ENCODE data around the gene FHOD3. TPM values are rescaled to one million over a fixed set of nuclear protein-coding genes. Genes with fewer than 3 reads are reported as not detected.
A peak's percentile ranks its signal among the peaks of the same experiment; 100 is the strongest.

Gene FHOD3
- polyA plus RNA-seq, 1 donor from 2014 or later, result not detected

- Mint-ChIP-seq H3K9me3 (peaks cover 0 to 2% (median 0%) of the 10 kb centered on the region in 3 donors), H3K36me3 (peaks cover 3% of the 10 kb centered on the region), H3K4me1 (peaks cover 8% of the 10 kb centered on the region in 3 donors), H3K27me3 (no peaks in the 10 kb centered on the region), H3K27ac (no peak overlapping the region), H3K4me3 (no peak overlapping the region)
Measured at GRCh38 chr18:36766836-36767235, 469.3 kb downstream of the FHOD3 start.

- Mint-ChIP-seq H3K4me1 (peaks cover 8 to 9% (median 9%) of the 10 kb centered on the region in 3 donors), H3K27ac (no peak overlapping the region), H3K36me3 (peaks cover 3% of the 10 kb centered on the region), H3K4me3 (no peak overlapping the region), H3K27me3 (no peaks in the 10 kb centered on the region), H3K9me3 (no peaks in the 10 kb centered on the region)
Measured at GRCh38 chr18:36769172-36769571, 471.7 kb downstream of the FHOD3 start.

- no peak overlapping the region for H3K4me3 Mint-ChIP-seq
- no peaks in the 10 kb centered on the region for H3K27me3 Mint-ChIP-seq
- H3K9me3 Mint-ChIP-seq, result no peaks in the 10 kb centered on the region
- H3K36me3 Mint-ChIP-seq, result peaks cover 3% of the 10 kb centered on the region
- no peak overlapping the region for H3K27ac Mint-ChIP-seq
- peaks cover 8 to 9% (median 9%) of the 10 kb centered on the region in 3 donors for H3K4me1 Mint-ChIP-seq
Measured at GRCh38 chr18:36769611-36770314, 472.2 kb downstream of the FHOD3 start.

- Mint-ChIP-seq H3K27me3 (no peaks in the 10 kb centered on the region), H3K4me1 (peaks cover 8 to 9% (median 9%) of the 10 kb centered on the region in 3 donors), H3K36me3 (peaks cover 3% of the 10 kb centered on the region), H3K4me3 (peak overlapping the region in 1 of 4 donors; percentile 4), H3K27ac (peak overlapping the region in 1 of 3 donors; percentile 5), H3K9me3 (no peaks in the 10 kb centered on the region)
Measured at GRCh38 chr18:36770315-36770946, 472.9 kb downstream of the FHOD3 start.

GRCh38 chr18:36771245-36771644 is 473.7 kb downstream of the FHOD3 start:
- Mint-ChIP-seq H3K36me3 (peaks cover 4% of the 10 kb centered on the region), H3K27me3 (no peaks in the 10 kb centered on the region), H3K27ac (no peak overlapping the region), H3K9me3 (no peaks in the 10 kb centered on the region), H3K4me3 (peak overlapping the region in 1 of 4 donors; percentile 33), H3K4me1 (peaks cover 8 to 9% (median 9%) of the 10 kb centered on the region in 3 donors)

GRCh38 chr18:36772241-36772723 is 474.8 kb downstream of the FHOD3 start:
- H3K27me3 Mint-ChIP-seq, result no peaks in the 10 kb centered on the region
- no peaks in the 10 kb centered on the region for H3K9me3 Mint-ChIP-seq
- H3K4me3 Mint-ChIP-seq, result no peak overlapping the region
- peaks cover 8 to 9% (median 9%) of the 10 kb centered on the region in 3 donors for H3K4me1 Mint-ChIP-seq
- H3K27ac Mint-ChIP-seq, result no peak overlapping the region
- peaks cover 4% of the 10 kb centered on the region for H3K36me3 Mint-ChIP-seq

GRCh38 chr18:36775396-36775795 is 477.9 kb downstream of the FHOD3 start:
- Mint-ChIP-seq H3K36me3 (peaks cover 12% of the 10 kb centered on the region), H3K4me1 (peaks cover 8 to 9% (median 9%) of the 10 kb centered on the region in 3 donors), H3K4me3 (no peak overlapping the region), H3K9me3 (no peaks in the 10 kb centered on the region), H3K27ac (no peak overlapping the region), H3K27me3 (no peaks in the 10 kb centered on the region)

GRCh38 chr18:36776650-36777049 is 479.1 kb downstream of the FHOD3 start:
- Mint-ChIP-seq H3K27ac (no peak overlapping the region), H3K27me3 (no peaks in the 10 kb centered on the region), H3K36me3 (peaks cover 10% of the 10 kb centered on the region), H3K9me3 (no peaks in the 10 kb centered on the region), H3K4me1 (peaks cover under 1 to 2% (median 2%) of the 10 kb centered on the region in 3 donors), H3K4me3 (no peak overlapping the region)

GRCh38 chr18:36777566-36777965 is 480.1 kb downstream of the FHOD3 start:
- H3K27me3 Mint-ChIP-seq, result no peaks in the 10 kb centered on the region
- no peaks in the 10 kb centered on the region for H3K9me3 Mint-ChIP-seq
- peaks cover 12% of the 10 kb centered on the region for H3K36me3 Mint-ChIP-seq
- no peaks in the 10 kb centered on the region for H3K4me1 Mint-ChIP-seq
- H3K27ac Mint-ChIP-seq, result no peak overlapping the region
- no peak overlapping the region for H3K4me3 Mint-ChIP-seq

- Mint-ChIP-seq H3K27ac (no peak overlapping the region), H3K36me3 (peaks cover 15% of the 10 kb centered on the region), H3K4me1 (peaks cover 0 to under 1% (median 0%) of the 10 kb centered on the region in 3 donors), H3K4me3 (no peak overlapping the region), H3K9me3 (no peaks in the 10 kb centered on the region), H3K27me3 (no peaks in the 10 kb centered on the region)
Measured at GRCh38 chr18:36780748-36781147, 483.2 kb downstream of the FHOD3 start.

GRCh38 chr18:36782710-36783109 is 485.2 kb downstream of the FHOD3 start:
- peaks cover 16% of the 10 kb centered on the region for H3K36me3 Mint-ChIP-seq
- H3K4me1 Mint-ChIP-seq, result peaks cover 0 to 3% (median 0%) of the 10 kb centered on the region in 3 donors
- H3K27ac Mint-ChIP-seq, result no peak overlapping the region
- no peaks in the 10 kb centered on the region for H3K27me3 Mint-ChIP-seq
- H3K9me3 Mint-ChIP-seq, result no peaks in the 10 kb centered on the region
- no peak overlapping the region for H3K4me3 Mint-ChIP-seq

GRCh38 chr18:36783792-36784191 is 486.3 kb downstream of the FHOD3 start:
- H3K27ac Mint-ChIP-seq, result no peak overlapping the region
- H3K4me1 Mint-ChIP-seq, result peaks cover 0 to 3% (median 0%) of the 10 kb centered on the region in 3 donors
- peaks cover 18% of the 10 kb centered on the region for H3K36me3 Mint-ChIP-seq
- H3K9me3 Mint-ChIP-seq, result no peaks in the 10 kb centered on the region
- no peak overlapping the region for H3K4me3 Mint-ChIP-seq
- no peaks in the 10 kb centered on the region for H3K27me3 Mint-ChIP-seq

GRCh38 chr18:36786686-36787085 is 489.2 kb downstream of the FHOD3 start:
- Mint-ChIP-seq H3K27ac (no peak overlapping the region), H3K36me3 (peaks cover 19% of the 10 kb centered on the region), H3K27me3 (no peaks in the 10 kb centered on the region)

GRCh38 chr18:36792634-36793283 is 495.2 kb downstream of the FHOD3 start:
- Mint-ChIP-seq H3K27me3 (no peaks in the 10 kb centered on the region), H3K9me3 (peaks cover 1 to 6% (median 3%) of the 10 kb centered on the region in 3 donors), H3K4me3 (no peak overlapping the region), H3K4me1 (no peaks in the 10 kb centered on the region), H3K36me3 (peaks cover 28% of the 10 kb centered on the region), H3K27ac (no peak overlapping the region)

More at GRCh38 chr18:36786686-36787085, 489.2 kb downstream of the FHOD3 start:
- peaks cover 0 to 3% (median 0%) of the 10 kb centered on the region in 3 donors for H3K4me1 Mint-ChIP-seq
- H3K4me3 Mint-ChIP-seq, result no peak overlapping the region
- H3K9me3 Mint-ChIP-seq, result peaks cover 1 to 6% (median 3%) of the 10 kb centered on the region in 3 donors
